Measurements from ENCODE around the gene ABLIM1.

Gene ABLIM1

DNA sequence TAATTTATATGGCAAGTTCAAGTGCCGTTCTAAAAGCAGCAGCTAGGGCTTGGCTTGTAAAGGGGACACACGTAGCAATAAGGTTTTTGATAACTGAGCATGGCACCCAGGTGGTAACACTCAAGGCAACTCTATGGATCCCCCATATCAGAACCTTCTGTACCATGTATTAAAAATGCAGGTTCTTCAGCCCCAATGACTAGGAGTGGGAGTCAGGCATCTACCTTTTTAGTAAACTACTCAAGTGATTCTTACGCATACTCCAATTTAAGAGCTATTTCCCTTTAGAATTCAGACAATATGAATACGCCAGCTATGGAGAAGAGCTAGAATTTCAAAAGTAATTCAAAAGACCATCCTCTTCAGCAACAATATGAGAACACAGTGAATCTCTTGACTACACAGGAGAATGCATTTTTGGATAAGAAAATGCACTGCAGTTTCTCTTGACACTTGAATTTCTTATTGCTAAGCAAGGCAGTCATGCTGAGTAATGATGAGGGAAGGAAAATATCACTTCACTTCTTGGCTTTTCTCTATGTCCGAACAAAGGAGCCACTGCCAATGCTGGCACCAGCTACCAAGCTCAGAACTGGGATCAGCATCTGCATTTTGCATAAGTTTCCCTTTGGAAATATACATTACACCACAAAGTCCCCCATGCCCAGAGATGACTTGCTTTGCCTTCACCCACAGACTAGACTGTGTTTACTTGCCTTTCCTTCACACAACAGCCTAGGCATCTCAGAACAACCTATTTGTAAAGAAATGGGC, 53.5 kb downstream of the ABLIM1 start:
- H3K4me1 ChIP-seq (ENCODE audit: control insufficient read depth, insufficient read depth, low read length, poor library complexity, severe bottlenecking) = peaks cover 12% of the 10 kb centered on the region
- no peak overlapping the region for H3K4me3 ChIP-seq (ENCODE audit: extremely low read depth, insufficient read depth, low read length, poor library complexity, severe bottlenecking)
- H3K9me3 ChIP-seq (ENCODE audit: control insufficient read depth, low read length) = no peaks in the 10 kb centered on the region
- H3K36me3 ChIP-seq (ENCODE audit: control insufficient read depth, insufficient read depth, low read length) = peaks cover 22% of the 10 kb centered on the region
- no peak overlapping the region for H3K27ac ChIP-seq (ENCODE audit: low read depth, low read length, severe bottlenecking)
- 63 to 89% methylated on average over 1 to 4 of the region's 5 CpGs for WGBS, 2 experiments (ENCODE audit: insufficient coverage in 2 of 2)

GRCh38 chr10:114603948-114604347, 54.1 kb downstream of the ABLIM1 start:
- H3K36me3 ChIP-seq (ENCODE audit: control insufficient read depth, insufficient read depth, low read length) = peaks cover 22% of the 10 kb centered on the region
- WGBS, 2 experiments (ENCODE audit: insufficient coverage in 2 of 2) = 80 to 84% methylated on average over 1 to 2 of the region's 2 CpGs
- H3K4me3 ChIP-seq (ENCODE audit: extremely low read depth, insufficient read depth, low read length, poor library complexity, severe bottlenecking) = no peak overlapping the region
- peaks cover 12% of the 10 kb centered on the region for H3K4me1 ChIP-seq (ENCODE audit: control insufficient read depth, insufficient read depth, low read length, poor library complexity, severe bottlenecking)
- no peak overlapping the region for H3K27ac ChIP-seq (ENCODE audit: low read depth, low read length, severe bottlenecking)
- H3K9me3 ChIP-seq (ENCODE audit: control insufficient read depth, low read length) = no peaks in the 10 kb centered on the region

DNA sequence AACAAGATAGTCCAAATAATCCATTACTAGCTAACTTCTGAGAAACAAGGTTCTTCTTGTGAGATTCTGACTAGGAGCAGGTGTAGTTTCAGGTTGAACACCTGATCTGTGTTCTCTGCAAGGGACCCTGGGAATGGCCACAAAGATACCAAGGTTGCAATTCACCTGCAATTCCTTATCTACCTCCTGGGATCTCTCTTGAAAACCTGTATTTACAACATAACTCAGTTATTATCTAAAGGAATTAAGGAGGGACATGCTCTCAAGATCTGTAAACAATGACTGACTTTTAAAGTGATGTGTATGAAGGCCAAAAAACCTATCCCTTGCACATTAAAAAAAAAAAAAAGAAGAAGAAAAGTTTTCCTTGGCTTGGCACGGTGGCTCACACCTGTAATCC, 54.8 kb downstream of the ABLIM1 start:
- WGBS, 2 experiments (ENCODE audit: insufficient coverage in 2 of 2) = no CpG with 5 or more reads among the region's 1 CpG
- H3K36me3 ChIP-seq (ENCODE audit: control insufficient read depth, insufficient read depth, low read length) = peaks cover 22% of the 10 kb centered on the region
- H3K4me1 ChIP-seq (ENCODE audit: control insufficient read depth, insufficient read depth, low read length, poor library complexity, severe bottlenecking) = peaks cover 12% of the 10 kb centered on the region
- H3K4me3 ChIP-seq (ENCODE audit: extremely low read depth, insufficient read depth, low read length, poor library complexity, severe bottlenecking) = no peak overlapping the region
- H3K27ac ChIP-seq (ENCODE audit: low read depth, low read length, severe bottlenecking) = no peak overlapping the region
- H3K9me3 ChIP-seq (ENCODE audit: control insufficient read depth, low read length) = no peaks in the 10 kb centered on the region

DNA sequence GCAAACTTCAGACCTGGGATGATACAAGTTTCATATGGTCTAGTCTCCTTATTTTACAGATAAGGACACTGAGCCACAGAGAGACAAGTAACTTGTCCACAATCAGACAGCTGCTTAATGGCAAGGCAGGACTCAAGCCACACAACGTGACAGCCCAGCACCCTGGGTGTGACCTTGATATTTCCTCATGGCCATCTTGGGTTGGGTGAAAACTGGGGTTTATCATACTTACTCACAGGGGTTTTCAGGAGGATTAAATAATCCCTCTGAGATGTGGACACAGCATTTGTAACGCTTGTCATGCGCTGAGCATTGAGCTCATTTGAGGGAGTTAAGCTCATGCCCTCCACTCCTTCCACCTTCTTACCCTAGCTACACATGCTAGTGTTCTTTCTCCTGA, 58.0 kb downstream of the ABLIM1 start:
- no peak overlapping the region for H3K27ac ChIP-seq (ENCODE audit: low read depth, low read length, severe bottlenecking)
- 87 to 88% methylated on average over 1 to 2 of the region's 3 CpGs for WGBS, 2 experiments (ENCODE audit: insufficient coverage in 2 of 2)
- H3K4me1 ChIP-seq (ENCODE audit: control insufficient read depth, insufficient read depth, low read length, poor library complexity, severe bottlenecking) = peaks cover 3% of the 10 kb centered on the region
- no peaks in the 10 kb centered on the region for H3K9me3 ChIP-seq (ENCODE audit: control insufficient read depth, low read length)
- no peak overlapping the region for H3K4me3 ChIP-seq (ENCODE audit: extremely low read depth, insufficient read depth, low read length, poor library complexity, severe bottlenecking)
- H3K36me3 ChIP-seq (ENCODE audit: control insufficient read depth, insufficient read depth, low read length) = peaks cover 22% of the 10 kb centered on the region

DNA sequence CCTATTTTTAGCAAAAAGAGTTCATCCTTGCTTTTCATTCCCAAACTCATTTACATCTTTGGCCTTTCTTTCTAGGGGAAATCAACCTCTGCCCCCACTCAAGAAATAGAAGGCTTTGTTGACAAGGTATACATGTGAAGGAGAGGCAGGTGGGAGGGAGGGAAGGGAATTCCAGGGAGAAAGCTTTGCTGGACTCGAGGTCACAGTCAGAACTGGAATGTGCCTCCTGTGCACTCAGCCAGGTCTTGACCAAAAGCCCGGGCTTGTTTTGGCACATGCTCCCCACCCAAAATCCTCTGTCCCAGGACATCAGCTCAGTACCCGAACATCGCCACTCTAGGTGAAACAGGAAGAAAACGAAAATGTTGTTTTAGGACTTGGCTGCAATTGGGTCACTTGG, 61.3 kb downstream of the ABLIM1 start:
- H3K4me1 ChIP-seq (ENCODE audit: control insufficient read depth, insufficient read depth, low read length, poor library complexity, severe bottlenecking) = no peaks in the 10 kb centered on the region
- no peaks in the 10 kb centered on the region for H3K9me3 ChIP-seq (ENCODE audit: control insufficient read depth, low read length)
- WGBS, 2 experiments (ENCODE audit: insufficient coverage in 2 of 2) = 81 to 88% methylated on average over 5 of the region's 5 CpGs
- H3K4me3 ChIP-seq (ENCODE audit: extremely low read depth, insufficient read depth, low read length, poor library complexity, severe bottlenecking) = no peak overlapping the region
- H3K27ac ChIP-seq (ENCODE audit: low read depth, low read length, severe bottlenecking) = no peak overlapping the region
- H3K36me3 ChIP-seq (ENCODE audit: control insufficient read depth, insufficient read depth, low read length) = peaks cover 29% of the 10 kb centered on the region

DNA sequence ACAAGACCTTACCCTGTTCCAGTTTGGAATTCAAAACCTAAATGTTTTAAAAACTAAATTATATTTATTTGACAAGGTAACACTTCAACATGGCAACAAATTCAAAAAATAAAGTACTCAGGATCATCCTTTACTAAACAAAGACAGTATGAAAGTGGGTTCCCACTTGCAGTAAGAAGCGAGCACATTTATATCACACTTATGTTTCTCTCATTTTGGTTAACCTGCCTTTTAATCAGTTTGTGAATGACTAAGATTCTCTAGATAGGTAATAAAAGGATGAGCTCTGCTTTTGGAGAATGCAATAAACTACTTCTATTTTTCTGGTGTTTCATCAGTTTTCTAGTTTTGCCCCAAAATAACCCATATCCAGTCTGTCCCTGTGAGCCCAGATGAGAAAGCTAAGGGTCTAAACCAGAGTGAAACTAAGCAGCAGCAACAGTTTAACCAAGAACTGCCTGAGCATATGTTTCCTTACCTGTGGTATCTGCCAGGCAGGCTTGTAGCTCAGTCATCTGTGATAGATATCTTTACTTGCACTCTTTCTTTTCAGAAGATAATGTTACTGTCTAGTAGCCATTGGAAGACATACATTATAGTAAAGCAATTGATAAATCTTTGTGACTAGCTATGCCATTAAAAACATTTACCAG, 64.1 kb downstream of the ABLIM1 start:
- peaks cover 10% of the 10 kb centered on the region for H3K36me3 ChIP-seq (ENCODE audit: control insufficient read depth, insufficient read depth, low read length)
- WGBS, 2 experiments (ENCODE audit: insufficient coverage in 2 of 2) = no CpG with 5 or more reads among the region's 1 CpG
- no peak overlapping the region for H3K27ac ChIP-seq (ENCODE audit: low read depth, low read length, severe bottlenecking)

GRCh38 chr10:114593240-114593792, 64.8 kb downstream of the ABLIM1 start:
- Histone ChIP-seq H3K36me3 (ENCODE audit: control insufficient read depth, insufficient read depth, low read length) (peaks cover 10% of the 10 kb centered on the region), H3K4me1 (ENCODE audit: control insufficient read depth, insufficient read depth, low read length, poor library complexity, severe bottlenecking) (no peaks in the 10 kb centered on the region), H3K27ac (ENCODE audit: low read depth, low read length, severe bottlenecking) (no peak overlapping the region), H3K9me3 (ENCODE audit: control insufficient read depth, low read length) (no peaks in the 10 kb centered on the region), H3K4me3 (ENCODE audit: extremely low read depth, insufficient read depth, low read length, poor library complexity, severe bottlenecking) (no peak overlapping the region)

More for the DNA sequence above, 64.1 kb downstream of the ABLIM1 start:
- Histone ChIP-seq H3K4me1 (ENCODE audit: control insufficient read depth, insufficient read depth, low read length, poor library complexity, severe bottlenecking) (no peaks in the 10 kb centered on the region), H3K9me3 (ENCODE audit: control insufficient read depth, low read length) (no peaks in the 10 kb centered on the region), H3K4me3 (ENCODE audit: extremely low read depth, insufficient read depth, low read length, poor library complexity, severe bottlenecking) (no peak overlapping the region)

GRCh38 chr10:114590993-114591392, 67.1 kb downstream of the ABLIM1 start:
- H3K9me3 ChIP-seq (ENCODE audit: control insufficient read depth, low read length) = no peaks in the 10 kb centered on the region
- no peak overlapping the region for H3K4me3 ChIP-seq (ENCODE audit: extremely low read depth, insufficient read depth, low read length, poor library complexity, severe bottlenecking)
- no peak overlapping the region for H3K27ac ChIP-seq (ENCODE audit: low read depth, low read length, severe bottlenecking)
- H3K36me3 ChIP-seq (ENCODE audit: control insufficient read depth, insufficient read depth, low read length) = peaks cover 10% of the 10 kb centered on the region
- H3K4me1 ChIP-seq (ENCODE audit: control insufficient read depth, insufficient read depth, low read length, poor library complexity, severe bottlenecking) = no peaks in the 10 kb centered on the region

DNA sequence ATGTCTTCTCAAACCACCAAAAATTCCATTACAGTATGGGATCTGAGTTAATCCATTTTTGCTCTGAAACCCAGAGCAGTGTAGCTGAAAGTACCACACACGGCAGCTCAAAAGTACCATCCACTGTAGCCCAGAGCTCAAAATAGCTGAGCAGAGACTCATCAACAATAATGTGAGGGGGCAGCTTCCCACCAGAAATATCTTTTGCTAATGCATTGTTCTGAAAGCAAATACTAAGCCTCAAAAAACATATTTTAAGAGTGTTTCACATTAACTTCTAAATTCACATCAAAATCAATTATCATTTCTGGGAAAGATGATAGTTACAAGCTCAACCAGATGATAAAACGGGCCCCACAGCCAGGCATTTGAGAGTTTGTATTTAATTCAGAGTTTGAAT, 73.7 kb downstream of the ABLIM1 start:
- Histone ChIP-seq H3K27ac (ENCODE audit: low read depth, low read length, severe bottlenecking) (no peak overlapping the region), H3K4me1 (ENCODE audit: control insufficient read depth, insufficient read depth, low read length, poor library complexity, severe bottlenecking) (peaks cover 9% of the 10 kb centered on the region), H3K4me3 (ENCODE audit: extremely low read depth, insufficient read depth, low read length, poor library complexity, severe bottlenecking) (no peak overlapping the region), H3K9me3 (ENCODE audit: control insufficient read depth, low read length) (no peaks in the 10 kb centered on the region), H3K36me3 (ENCODE audit: control insufficient read depth, insufficient read depth, low read length) (no peaks in the 10 kb centered on the region)
- WGBS, 2 experiments (ENCODE audit: insufficient coverage in 2 of 2) = 78 to 80% methylated on average over 1 of the region's 2 CpGs

GRCh38 chr10:114581071-114581470, 77.0 kb downstream of the ABLIM1 start:
- WGBS, 2 experiments (ENCODE audit: insufficient coverage in 2 of 2) = 86 to 100% methylated on average over 1 of the region's 1 CpG
- Histone ChIP-seq H3K9me3 (ENCODE audit: control insufficient read depth, low read length) (no peaks in the 10 kb centered on the region), H3K27ac (ENCODE audit: low read depth, low read length, severe bottlenecking) (no peak overlapping the region), H3K4me1 (ENCODE audit: control insufficient read depth, insufficient read depth, low read length, poor library complexity, severe bottlenecking) (peaks cover 9% of the 10 kb centered on the region), H3K36me3 (ENCODE audit: control insufficient read depth, insufficient read depth, low read length) (no peaks in the 10 kb centered on the region), H3K4me3 (ENCODE audit: extremely low read depth, insufficient read depth, low read length, poor library complexity, severe bottlenecking) (no peak overlapping the region)

GRCh38 chr10:114577133-114577532, 80.9 kb downstream of the ABLIM1 start:
- no CpG with 5 or more reads among the region's 1 CpG for WGBS, 2 experiments (ENCODE audit: insufficient coverage in 2 of 2)
- H3K9me3 ChIP-seq (ENCODE audit: control insufficient read depth, low read length) = peaks cover 5% of the 10 kb centered on the region
- H3K27ac ChIP-seq (ENCODE audit: low read depth, low read length, severe bottlenecking) = no peak overlapping the region
- H3K4me3 ChIP-seq (ENCODE audit: extremely low read depth, insufficient read depth, low read length, poor library complexity, severe bottlenecking) = no peak overlapping the region
- H3K36me3 ChIP-seq (ENCODE audit: control insufficient read depth, insufficient read depth, low read length) = peaks cover 32% of the 10 kb centered on the region
- no peaks in the 10 kb centered on the region for H3K4me1 ChIP-seq (ENCODE audit: control insufficient read depth, insufficient read depth, low read length, poor library complexity, severe bottlenecking)
